Loucy (cell line): Measurements from ENCODE around the gene ELMO2.

Experiments used
- H2AFZ ChIP-seq: fragments of 200-600 bp; sonication (generic); 2 replicates; pipeline ENCODE4 v1.6.0; 2016; ENCODE audit warnings: antibody characterized with exemption, mild to moderate bottlenecking, low read length, moderate library complexity
- H3F3A ChIP-seq: fragments of 200-600 bp; 2 replicates; pipeline ENCODE4 v1.6.0; 2016; ENCODE audit warnings: antibody characterized with exemption, low read depth, mild to moderate bottlenecking
- H3K27me3 ChIP-seq: fragments of 200-600 bp; sonication (generic); 2 replicates; pipeline ENCODE4 v1.6.1; 2014; ENCODE audit warnings: low read length, mild to moderate bottlenecking; ENCODE audit not compliant: insufficient read depth, poor library complexity, severe bottlenecking
- H3K36me3 ChIP-seq: fragments of 200-600 bp; sonication (generic); 2 replicates; pipeline ENCODE4 v1.6.1; 2016; ENCODE audit warnings: low read length; ENCODE audit not compliant: insufficient read depth
- H3K4me1 ChIP-seq: fragments of 200-600 bp; sonication (generic); 2 replicates; pipeline ENCODE4 v1.5.1; 2014; ENCODE audit warnings: low read length, mild to moderate bottlenecking; ENCODE audit not compliant: insufficient read depth, poor library complexity, severe bottlenecking
- H3K4me2 ChIP-seq: fragments of 200-600 bp; sonication (generic); 2 replicates; pipeline ENCODE4 v1.6.0; 2014; ENCODE audit warnings: antibody characterized with exemption, low read length, low read depth, mild to moderate bottlenecking; ENCODE audit not compliant: poor library complexity, severe bottlenecking
- H3K4me3 ChIP-seq: fragments of 200-600 bp; sonication (generic); 2 replicates; pipeline ENCODE4 v1.5.1; 2014; ENCODE audit warnings: low read length, mild to moderate bottlenecking, mixed read lengths; ENCODE audit not compliant: poor library complexity, severe bottlenecking
- H3K79me2 ChIP-seq: fragments of 200-600 bp; sonication (generic); 2 replicates; pipeline ENCODE4 v1.6.1; 2014; ENCODE audit warnings: low read length; ENCODE audit not compliant: insufficient read depth
- H3K9ac ChIP-seq: fragments of 200-600 bp; sonication (generic); 2 replicates; pipeline ENCODE4 v1.6.0; 2014; ENCODE audit warnings: mild to moderate bottlenecking, low read depth, low read length, moderate library complexity; ENCODE audit not compliant: poor library complexity, severe bottlenecking
- H3K9me2 ChIP-seq: fragments of 200-600 bp; sonication (generic); replicated peaks from 2 replicates; pipeline ENCODE4 v1.6.1; 2016; ENCODE audit warnings: low read depth, low read length, mixed read lengths
- H3K9me3 ChIP-seq: fragments of 200-600 bp; sonication (generic); 2 replicates; pipeline ENCODE4 v1.6.1; 2014; ENCODE audit warnings: mild to moderate bottlenecking, antibody characterized with exemption, low read length, low read depth; ENCODE audit not compliant: insufficient read depth
- H4K20me1 ChIP-seq: fragments of 200-600 bp; sonication (generic); 2 replicates; pipeline ENCODE4 v1.6.0; 2014; ENCODE audit warnings: antibody characterized with exemption, low read length, mild to moderate bottlenecking; ENCODE audit not compliant: insufficient read depth, poor library complexity, severe bottlenecking
- EZH2phosphoT487 ChIP-seq: fragments of 200-600 bp; IDR thresholded peaks from 2 replicates; pipeline ENCODE4 v1.6.1; 2018; ENCODE audit warnings: antibody characterized with exemption, mild to moderate bottlenecking, moderate library complexity, borderline replicate concordance
- TF ChIP-seq, protein P1 (sequence below): fragments of 200-600 bp; sonication (generic); conservative IDR thresholded peaks from 2 replicates; pipeline ENCODE4 v1.5.1; 2014; ENCODE audit warnings: mild to moderate bottlenecking, antibody characterized with exemption, low read length

Gene ELMO2

GRCh38 chr20:46357030-46357514 is 49.3 kb downstream of the ELMO2 start:
- Histone ChIP-seq H3K4me2 (no peak overlapping the region), H4K20me1 (peaks cover 13% of the 10 kb centered on the region), H3K4me3 (no peak overlapping the region), H3F3A (no peaks in the 10 kb centered on the region), H3K9ac (no peak overlapping the region), H3K4me1 (peaks cover 12% of the 10 kb centered on the region), H3K36me3 (no peaks in the 10 kb centered on the region), H3K9me2 (no peaks in the 10 kb centered on the region), H3K79me2 (peaks cover 13% of the 10 kb centered on the region; the same call in 1 of the 2 replicates), H3K9me3 (no peaks in the 10 kb centered on the region), H2AFZ (no peak overlapping the region), H3K27me3 (no peaks in the 10 kb centered on the region)
- TF ChIP-seq, protein P1, sequence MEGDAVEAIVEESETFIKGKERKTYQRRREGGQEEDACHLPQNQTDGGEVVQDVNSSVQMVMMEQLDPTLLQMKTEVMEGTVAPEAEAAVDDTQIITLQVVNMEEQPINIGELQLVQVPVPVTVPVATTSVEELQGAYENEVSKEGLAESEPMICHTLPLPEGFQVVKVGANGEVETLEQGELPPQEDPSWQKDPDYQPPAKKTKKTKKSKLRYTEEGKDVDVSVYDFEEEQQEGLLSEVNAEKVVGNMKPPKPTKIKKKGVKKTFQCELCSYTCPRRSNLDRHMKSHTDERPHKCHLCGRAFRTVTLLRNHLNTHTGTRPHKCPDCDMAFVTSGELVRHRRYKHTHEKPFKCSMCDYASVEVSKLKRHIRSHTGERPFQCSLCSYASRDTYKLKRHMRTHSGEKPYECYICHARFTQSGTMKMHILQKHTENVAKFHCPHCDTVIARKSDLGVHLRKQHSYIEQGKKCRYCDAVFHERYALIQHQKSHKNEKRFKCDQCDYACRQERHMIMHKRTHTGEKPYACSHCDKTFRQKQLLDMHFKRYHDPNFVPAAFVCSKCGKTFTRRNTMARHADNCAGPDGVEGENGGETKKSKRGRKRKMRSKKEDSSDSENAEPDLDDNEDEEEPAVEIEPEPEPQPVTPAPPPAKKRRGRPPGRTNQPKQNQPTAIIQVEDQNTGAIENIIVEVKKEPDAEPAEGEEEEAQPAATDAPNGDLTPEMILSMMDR = no peak
- TF ChIP-seq EZH2phosphoT487 = no peak

DNA sequence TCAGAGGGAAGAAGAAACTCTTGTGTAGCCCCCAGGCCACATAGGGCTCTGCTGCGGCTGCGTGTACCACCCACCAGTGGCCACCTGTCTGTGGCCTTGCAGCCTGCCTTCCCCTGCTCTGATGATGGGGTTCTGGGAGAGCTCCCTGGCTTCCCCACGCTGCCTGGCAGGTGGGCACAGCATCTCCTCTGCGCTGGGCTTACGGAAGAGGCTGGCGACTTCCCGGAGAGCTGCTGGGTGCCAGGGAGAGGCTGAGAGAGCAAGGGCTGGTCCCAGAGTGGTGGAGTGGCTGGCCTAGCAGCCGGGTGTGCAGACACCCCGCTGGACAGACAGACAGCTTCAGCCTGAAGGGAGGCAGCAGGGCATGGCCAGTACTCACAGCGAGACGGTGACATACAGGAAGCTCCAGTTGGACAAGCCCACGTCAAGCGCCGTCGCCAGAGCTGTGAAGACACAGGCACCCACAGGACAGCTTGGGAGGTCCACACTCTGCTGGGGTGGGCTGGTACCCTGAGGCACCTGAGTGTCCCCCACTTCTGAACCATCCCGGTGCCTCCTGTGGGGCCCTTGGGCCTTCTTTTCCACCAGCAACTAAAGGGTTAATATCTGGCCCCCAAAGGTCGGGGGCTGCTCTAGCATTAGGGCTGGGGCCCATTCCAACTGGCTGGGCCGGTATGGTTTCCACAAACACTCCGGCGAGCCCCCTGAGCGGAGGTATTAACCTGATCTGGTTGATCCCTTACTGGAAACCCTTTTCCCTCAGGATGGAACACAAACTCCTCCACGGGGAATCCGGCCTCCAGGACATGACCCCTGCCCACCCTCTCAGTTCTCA is 50.0 kb downstream of the ELMO2 start:
- no peak overlapping the region for H2AFZ ChIP-seq
- TF ChIP-seq, protein P1 = no peak
- TF ChIP-seq EZH2phosphoT487 = no peak
- H3K4me2 ChIP-seq = no peak overlapping the region
- H3F3A ChIP-seq = no peaks in the 10 kb centered on the region
- peaks cover 6% of the 10 kb centered on the region; the same call in 1 of the 2 replicates for H3K79me2 ChIP-seq
- no peaks in the 10 kb centered on the region for H3K27me3 ChIP-seq
- H4K20me1 ChIP-seq = peaks cover 6% of the 10 kb centered on the region
- H3K4me1 ChIP-seq = peaks cover 6% of the 10 kb centered on the region
- H3K4me3 ChIP-seq = no peak overlapping the region
- H3K9me2 ChIP-seq = no peaks in the 10 kb centered on the region
- no peaks in the 10 kb centered on the region for H3K9me3 ChIP-seq
- H3K9ac ChIP-seq = no peak overlapping the region
- H3K36me3 ChIP-seq = no peaks in the 10 kb centered on the region

GRCh38 chr20:46355778-46356177 is 50.6 kb downstream of the ELMO2 start:
- Histone ChIP-seq H3K27me3 (no peaks in the 10 kb centered on the region), H3K9me2 (no peaks in the 10 kb centered on the region), H3F3A (no peaks in the 10 kb centered on the region), H2AFZ (no peak overlapping the region), H3K4me2 (no peak overlapping the region), H3K4me3 (no peak overlapping the region), H3K79me2 (no peaks in the 10 kb centered on the region), H3K36me3 (no peaks in the 10 kb centered on the region), H3K9ac (no peak overlapping the region), H4K20me1 (no peaks in the 10 kb centered on the region), H3K4me1 (peaks cover 1% of the 10 kb centered on the region), H3K9me3 (no peaks in the 10 kb centered on the region)
- TF ChIP-seq, protein P1 = no peak
